HG02678 (cell line): ENCODE measurements around the gene PRF1.
"Not testable (repeated sequence)": the region's sequence is repeated elsewhere in the genome, so short reads cannot be mapped to it uniquely, and the experiment has no call there.

Experiments
- ATAC-seq: cut with Tn5 transposase; IDR thresholded peaks from one replicate; pipeline ENCODE4 v1.9.1; 2021; ENCODE audit warnings: mild to moderate bottlenecking, moderate library complexity; ENCODE audit not compliant: unreplicated experiment

The PRF1 gene

GRCh38 chr10:70617798-70618568 lies 15.4 kb upstream of the PRF1 start:
- ATAC-seq, result no peak

GRCh38 chr10:70616761-70617160 lies 14.2 kb upstream of the PRF1 start:
- ATAC-seq, result no peak

GRCh38 chr10:70615784-70616522 lies 13.4 kb upstream of the PRF1 start:
- ATAC-seq, result no peak

GRCh38 chr10:70615211-70615610 lies 12.7 kb upstream of the PRF1 start:
- no peak for ATAC-seq

- ATAC-seq, result not testable (repeated sequence)
Observed at GRCh38 chr10:70614364-70614763, 11.8 kb upstream of the PRF1 start.

GRCh38 chr10:70613941-70614340 lies 11.4 kb upstream of the PRF1 start:
- no peak for ATAC-seq

GRCh38 chr10:70607936-70608335 lies 5.4 kb upstream of the PRF1 start:
- ATAC-seq, result no peak

GRCh38 chr10:70605161-70605560 lies 2.6 kb upstream of the PRF1 start:
- ATAC-seq, result no peak

GRCh38 chr10:70604106-70604505 lies 1.6 kb upstream of the PRF1 start:
- no peak for ATAC-seq

GRCh38 chr10:70603449-70603801 lies 884 bp upstream of the PRF1 start:
- no peak for ATAC-seq

GRCh38 chr10:70601746-70602145 lies 795 bp downstream of the PRF1 start:
- no peak for ATAC-seq

GRCh38 chr10:70600512-70601395 lies 1.8 kb downstream of the PRF1 start:
- ATAC-seq, result no peak

GRCh38 chr10:70599791-70600190 lies 2.8 kb downstream of the PRF1 start:
- ATAC-seq, result no peak

- ATAC-seq, result no peak
Observed at GRCh38 chr10:70599319-70599718, 3.2 kb downstream of the PRF1 start.

GRCh38 chr10:70598857-70599295 lies 3.7 kb downstream of the PRF1 start:
- ATAC-seq, result no peak

- no peak for ATAC-seq
Observed at GRCh38 chr10:70597856-70598815, 4.4 kb downstream of the PRF1 start.

- no peak for ATAC-seq
Observed at GRCh38 chr10:70596860-70597809, 5.4 kb downstream of the PRF1 start.

GRCh38 chr10:70596110-70596798 lies 6.3 kb downstream of the PRF1 start:
- ATAC-seq, result no peak
